ENCODE data around the gene TMEM255B.

TMEM255B gene

DNA sequence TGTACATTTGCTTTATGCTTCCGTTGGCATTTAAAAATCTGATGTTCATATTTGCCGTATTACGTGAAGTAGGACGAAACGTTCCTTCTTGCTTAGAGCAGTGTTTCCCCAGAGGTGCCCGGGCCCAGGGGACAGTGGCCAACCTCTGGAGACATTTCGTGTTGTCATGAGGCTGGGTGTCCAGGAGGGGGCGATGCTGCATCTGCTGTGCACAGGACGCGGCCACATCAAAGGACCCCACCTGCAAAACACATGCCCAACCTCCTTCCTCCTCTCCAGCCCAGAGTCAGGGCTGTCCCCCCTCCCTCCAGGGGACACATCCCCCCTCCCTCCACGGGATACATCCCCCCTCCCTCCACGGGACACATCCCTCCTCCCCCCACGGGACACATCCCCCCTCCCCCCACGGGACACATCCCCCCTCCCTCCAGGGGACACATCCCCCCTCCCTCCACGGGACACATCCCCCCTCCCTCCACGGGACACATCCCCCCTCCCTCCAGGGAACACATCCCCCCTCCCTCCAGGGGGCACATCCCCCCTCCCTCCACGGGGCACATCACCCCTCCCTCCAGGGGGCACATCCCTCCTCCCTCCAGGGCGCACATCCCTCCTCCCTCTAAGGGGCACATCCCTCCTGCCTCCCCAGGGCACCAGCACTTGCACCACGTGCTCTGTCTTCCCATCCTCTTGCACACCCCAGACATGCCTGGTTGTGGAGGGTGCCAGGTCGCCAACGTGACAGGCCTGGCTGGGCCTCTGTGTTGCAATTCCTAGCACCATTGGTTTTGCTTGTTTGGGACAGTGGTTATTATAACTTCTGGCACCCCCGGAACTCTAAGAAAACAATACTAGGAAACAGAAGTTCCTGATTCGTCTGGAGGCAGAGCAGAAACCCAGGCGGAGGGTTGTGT, 58.2 kb downstream of the TMEM255B start:
- DNase-seq (ENCODE audit: low read depth): peak; percentile 66
- TF ChIP-seq, protein P1, sequence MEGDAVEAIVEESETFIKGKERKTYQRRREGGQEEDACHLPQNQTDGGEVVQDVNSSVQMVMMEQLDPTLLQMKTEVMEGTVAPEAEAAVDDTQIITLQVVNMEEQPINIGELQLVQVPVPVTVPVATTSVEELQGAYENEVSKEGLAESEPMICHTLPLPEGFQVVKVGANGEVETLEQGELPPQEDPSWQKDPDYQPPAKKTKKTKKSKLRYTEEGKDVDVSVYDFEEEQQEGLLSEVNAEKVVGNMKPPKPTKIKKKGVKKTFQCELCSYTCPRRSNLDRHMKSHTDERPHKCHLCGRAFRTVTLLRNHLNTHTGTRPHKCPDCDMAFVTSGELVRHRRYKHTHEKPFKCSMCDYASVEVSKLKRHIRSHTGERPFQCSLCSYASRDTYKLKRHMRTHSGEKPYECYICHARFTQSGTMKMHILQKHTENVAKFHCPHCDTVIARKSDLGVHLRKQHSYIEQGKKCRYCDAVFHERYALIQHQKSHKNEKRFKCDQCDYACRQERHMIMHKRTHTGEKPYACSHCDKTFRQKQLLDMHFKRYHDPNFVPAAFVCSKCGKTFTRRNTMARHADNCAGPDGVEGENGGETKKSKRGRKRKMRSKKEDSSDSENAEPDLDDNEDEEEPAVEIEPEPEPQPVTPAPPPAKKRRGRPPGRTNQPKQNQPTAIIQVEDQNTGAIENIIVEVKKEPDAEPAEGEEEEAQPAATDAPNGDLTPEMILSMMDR (IDR thresholded peaks at IDR 0.05; ENCODE audit: control insufficient read depth, insufficient read depth, low read depth, low read length, missing control alignments): peak; percentile 83
- no peak overlapping the region for H3K4me3 ChIP-seq (ENCODE audit: control insufficient read depth, low read depth, low read length)

GRCh38 chr13:113817860-113818691, 59.0 kb downstream of the TMEM255B start:
- TF ChIP-seq, protein P1 (IDR thresholded peaks at IDR 0.05; ENCODE audit: control insufficient read depth, insufficient read depth, low read depth, low read length, missing control alignments): no peak
- no peak for DNase-seq (ENCODE audit: low read depth)
- no peak overlapping the region for H3K4me3 ChIP-seq (ENCODE audit: control insufficient read depth, low read depth, low read length)

DNA sequence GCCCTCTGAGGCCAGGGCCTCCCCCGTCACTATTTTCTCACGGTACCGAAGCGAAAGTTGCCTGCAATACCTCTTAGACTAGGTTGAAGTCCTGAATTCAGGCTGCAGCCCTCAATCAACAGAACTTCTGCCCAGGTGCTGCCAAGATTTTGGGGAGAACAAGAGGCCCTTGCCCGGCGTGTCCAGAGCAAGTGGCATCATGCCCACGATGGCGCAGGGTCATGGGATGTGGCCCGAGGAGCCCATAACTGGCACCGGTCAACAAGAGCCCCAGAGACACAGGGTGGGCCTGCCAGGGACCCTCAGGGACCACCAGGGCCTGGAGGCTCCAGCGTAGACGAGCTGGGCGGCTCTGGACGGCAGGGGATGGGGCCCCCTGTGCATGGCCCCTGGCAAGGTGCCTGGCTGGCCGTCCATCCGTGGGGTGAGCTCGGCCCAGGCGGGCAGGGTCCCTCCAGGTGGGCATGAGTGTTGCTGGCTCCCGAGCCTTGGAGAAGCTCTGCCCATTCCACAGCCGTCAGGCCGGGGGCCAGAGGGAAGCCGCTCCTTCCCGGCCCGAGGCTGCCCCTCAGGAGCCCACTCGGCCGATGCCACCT, 59.8 kb downstream of the TMEM255B start:
- H3K4me3 ChIP-seq (ENCODE audit: control insufficient read depth, low read depth, low read length): no peak overlapping the region
- no peak for DNase-seq (ENCODE audit: low read depth)
- TF ChIP-seq, protein P1 (IDR thresholded peaks at IDR 0.05; ENCODE audit: control insufficient read depth, insufficient read depth, low read depth, low read length, missing control alignments): no peak

- TF ChIP-seq, protein P1 (IDR thresholded peaks at IDR 0.05; ENCODE audit: control insufficient read depth, insufficient read depth, low read depth, low read length, missing control alignments): no peak
- DNase-seq (ENCODE audit: low read depth): no peak
- H3K4me3 ChIP-seq (ENCODE audit: control insufficient read depth, low read depth, low read length): no peak overlapping the region
Measured at GRCh38 chr13:113819341-113819730, 60.3 kb downstream of the TMEM255B start.

- no peak for DNase-seq (ENCODE audit: low read depth)
- TF ChIP-seq, protein P1 (IDR thresholded peaks at IDR 0.05; ENCODE audit: control insufficient read depth, insufficient read depth, low read depth, low read length, missing control alignments): no peak
- H3K4me3 ChIP-seq (ENCODE audit: control insufficient read depth, low read depth, low read length): no peak overlapping the region
Measured at GRCh38 chr13:113819731-113820715, 61.0 kb downstream of the TMEM255B start.

Data from AG09309 (cell line).